ENCODE data around the gene MYO5B.

DNA sequence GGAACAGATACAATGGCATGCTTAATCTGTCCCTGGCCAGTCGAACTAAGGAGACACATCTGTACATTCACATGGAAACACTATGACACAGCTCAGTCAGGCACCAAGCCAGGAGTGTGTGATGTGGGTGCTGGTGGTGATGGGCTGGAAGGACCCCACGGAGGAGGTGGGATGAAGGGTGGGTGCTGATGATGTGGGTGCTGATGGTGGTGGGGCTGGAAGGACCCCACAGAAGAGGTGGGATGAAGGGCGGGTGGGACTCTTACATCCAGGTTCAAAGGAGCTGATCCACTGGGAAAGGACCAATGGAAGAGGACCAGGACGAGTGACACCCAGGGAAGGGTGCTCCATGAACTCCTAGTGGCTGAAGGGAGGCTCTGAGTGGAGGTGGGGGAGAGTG, 346.8 kb downstream of the MYO5B start:
- TF ChIP-seq EZH2 (IDR thresholded peaks at IDR 0.05) (no peak), EZH2phosphoT487 (IDR thresholded peaks at IDR 0.05) (no peak)
- TF ChIP-seq, protein P1, sequence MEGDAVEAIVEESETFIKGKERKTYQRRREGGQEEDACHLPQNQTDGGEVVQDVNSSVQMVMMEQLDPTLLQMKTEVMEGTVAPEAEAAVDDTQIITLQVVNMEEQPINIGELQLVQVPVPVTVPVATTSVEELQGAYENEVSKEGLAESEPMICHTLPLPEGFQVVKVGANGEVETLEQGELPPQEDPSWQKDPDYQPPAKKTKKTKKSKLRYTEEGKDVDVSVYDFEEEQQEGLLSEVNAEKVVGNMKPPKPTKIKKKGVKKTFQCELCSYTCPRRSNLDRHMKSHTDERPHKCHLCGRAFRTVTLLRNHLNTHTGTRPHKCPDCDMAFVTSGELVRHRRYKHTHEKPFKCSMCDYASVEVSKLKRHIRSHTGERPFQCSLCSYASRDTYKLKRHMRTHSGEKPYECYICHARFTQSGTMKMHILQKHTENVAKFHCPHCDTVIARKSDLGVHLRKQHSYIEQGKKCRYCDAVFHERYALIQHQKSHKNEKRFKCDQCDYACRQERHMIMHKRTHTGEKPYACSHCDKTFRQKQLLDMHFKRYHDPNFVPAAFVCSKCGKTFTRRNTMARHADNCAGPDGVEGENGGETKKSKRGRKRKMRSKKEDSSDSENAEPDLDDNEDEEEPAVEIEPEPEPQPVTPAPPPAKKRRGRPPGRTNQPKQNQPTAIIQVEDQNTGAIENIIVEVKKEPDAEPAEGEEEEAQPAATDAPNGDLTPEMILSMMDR (IDR thresholded peaks at IDR 0.05) = no peak
